Thyroid gland (tissue), 4 donors: ENCODE results near the gene HEATR9.

Experiments
- CTCF ChIP-seq, 6 experiments: fragments of 200-600 bp in 3 of 6; fragments of 450-650 bp in 3 of 6; sonication (generic) in 3 of 6; IDR thresholded peaks; one replicate each; pipeline ENCODE4 v1.5.1; 2016 to 2019; ENCODE audit warnings: antibody characterized with exemption in 6 of 6, mild to moderate bottlenecking in 2 of 6, inconsistent platforms in 1 of 6, moderate library complexity in 1 of 6
- POLR2A ChIP-seq, 2 donors: fragments of 450-650 bp; IDR thresholded peaks; one replicate each; pipeline ENCODE4 v1.6.1; 2017; ENCODE audit warnings: antibody characterized with exemption in 2 of 2, mild to moderate bottlenecking in 2 of 2, moderate library complexity in 1 of 2

GRCh38 chr17:35894206-35894605 is 25.5 kb upstream of the HEATR9 start:
- TF ChIP-seq CTCF (IDR thresholded peaks at IDR 0.05) (no peak), POLR2A (IDR thresholded peaks at IDR 0.05) (no peak)
